HFF-Myc (cell line): ENCODE data around the gene MAML2.

ENCODE experiments used
- DNase-seq: peaks from one replicate; pipeline ENCODE4 v3.0.0-alpha.2; 2011; ENCODE audit warnings: low read depth; ENCODE audit errors: extremely low read depth
- H3K4me3 ChIP-seq: replicated peaks from 2 replicates; pipeline ENCODE4 v1.5.1; 2011; ENCODE audit warnings: low read depth, mild to moderate bottlenecking, control low read depth, low read length
- TF ChIP-seq, protein P1 (sequence below): IDR thresholded peaks from 2 replicates; pipeline ENCODE4 v1.5.1; 2012; ENCODE audit warnings: mild to moderate bottlenecking, low read depth, low read length, control low read depth; ENCODE audit errors: missing control alignments

MAML2 gene

DNA sequence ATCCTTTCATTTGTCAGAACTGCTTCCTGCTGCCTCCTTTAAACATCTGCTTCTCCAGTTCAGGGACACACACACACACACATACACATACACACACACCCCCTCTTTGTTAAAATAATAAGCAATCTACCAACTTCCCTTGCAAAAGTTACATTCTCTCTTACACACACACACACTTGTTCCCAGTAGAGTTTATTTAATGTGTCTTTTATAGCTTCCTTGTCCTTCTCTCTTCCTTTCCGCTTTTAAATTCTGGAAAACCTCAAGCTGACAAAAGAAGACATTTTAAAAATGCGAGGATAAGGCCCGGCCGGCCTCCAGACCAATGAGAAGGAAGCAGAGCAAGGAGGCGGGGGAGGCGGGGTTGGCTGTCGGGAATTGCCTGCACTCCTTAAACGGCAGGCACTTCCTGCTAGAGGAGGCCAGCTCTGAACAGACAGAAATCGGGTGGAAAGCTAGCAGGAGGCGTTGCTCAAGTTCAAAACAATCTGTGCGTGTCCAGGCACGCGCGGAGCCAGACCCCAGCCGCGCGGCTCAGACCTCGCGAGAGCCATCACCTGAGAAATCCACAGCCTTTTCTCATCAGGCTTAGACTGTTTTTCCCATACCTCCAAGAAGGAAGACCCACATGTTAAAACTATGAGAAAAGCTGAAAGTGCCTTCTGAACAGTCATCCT, 99.9 kb downstream of the MAML2 start:
- TF ChIP-seq, protein P1, sequence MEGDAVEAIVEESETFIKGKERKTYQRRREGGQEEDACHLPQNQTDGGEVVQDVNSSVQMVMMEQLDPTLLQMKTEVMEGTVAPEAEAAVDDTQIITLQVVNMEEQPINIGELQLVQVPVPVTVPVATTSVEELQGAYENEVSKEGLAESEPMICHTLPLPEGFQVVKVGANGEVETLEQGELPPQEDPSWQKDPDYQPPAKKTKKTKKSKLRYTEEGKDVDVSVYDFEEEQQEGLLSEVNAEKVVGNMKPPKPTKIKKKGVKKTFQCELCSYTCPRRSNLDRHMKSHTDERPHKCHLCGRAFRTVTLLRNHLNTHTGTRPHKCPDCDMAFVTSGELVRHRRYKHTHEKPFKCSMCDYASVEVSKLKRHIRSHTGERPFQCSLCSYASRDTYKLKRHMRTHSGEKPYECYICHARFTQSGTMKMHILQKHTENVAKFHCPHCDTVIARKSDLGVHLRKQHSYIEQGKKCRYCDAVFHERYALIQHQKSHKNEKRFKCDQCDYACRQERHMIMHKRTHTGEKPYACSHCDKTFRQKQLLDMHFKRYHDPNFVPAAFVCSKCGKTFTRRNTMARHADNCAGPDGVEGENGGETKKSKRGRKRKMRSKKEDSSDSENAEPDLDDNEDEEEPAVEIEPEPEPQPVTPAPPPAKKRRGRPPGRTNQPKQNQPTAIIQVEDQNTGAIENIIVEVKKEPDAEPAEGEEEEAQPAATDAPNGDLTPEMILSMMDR, result no peak
- peak; percentile 93 for DNase-seq
- H3K4me3 ChIP-seq, result peak overlapping the region; percentile 39

DNA sequence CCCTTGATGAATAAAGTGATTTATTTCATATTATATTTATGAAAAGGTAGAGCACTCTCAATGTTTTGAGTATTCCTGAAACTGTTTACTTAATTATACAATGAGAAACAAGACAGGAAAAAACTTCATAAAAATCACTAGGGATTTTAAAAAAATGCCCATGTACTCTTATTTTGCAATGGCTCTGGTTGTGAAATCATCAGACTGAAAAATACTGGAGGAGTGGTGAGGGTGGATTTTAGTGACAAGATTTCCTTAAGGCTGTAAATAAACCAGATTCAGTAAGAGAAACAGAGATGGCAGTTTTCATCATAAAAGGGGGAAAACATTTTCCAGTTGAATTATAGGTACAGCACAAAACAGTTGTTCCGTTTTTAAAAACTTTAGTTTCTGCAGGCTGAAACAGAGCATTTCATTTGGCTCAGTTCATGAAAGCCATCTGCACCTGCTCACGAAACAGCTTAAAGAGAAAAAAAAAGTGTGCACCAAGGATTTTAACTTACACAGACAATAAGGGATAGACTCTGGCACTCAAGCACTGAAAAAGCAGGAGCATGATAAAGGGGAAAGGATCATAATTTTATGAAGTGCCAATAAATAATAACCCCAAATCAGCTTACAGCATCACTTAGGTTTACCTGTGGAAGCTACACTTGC, 100.7 kb downstream of the MAML2 start:
- TF ChIP-seq, protein P1, result no peak
- no peak for DNase-seq
- peak overlapping the region; percentile 39 for H3K4me3 ChIP-seq

DNA sequence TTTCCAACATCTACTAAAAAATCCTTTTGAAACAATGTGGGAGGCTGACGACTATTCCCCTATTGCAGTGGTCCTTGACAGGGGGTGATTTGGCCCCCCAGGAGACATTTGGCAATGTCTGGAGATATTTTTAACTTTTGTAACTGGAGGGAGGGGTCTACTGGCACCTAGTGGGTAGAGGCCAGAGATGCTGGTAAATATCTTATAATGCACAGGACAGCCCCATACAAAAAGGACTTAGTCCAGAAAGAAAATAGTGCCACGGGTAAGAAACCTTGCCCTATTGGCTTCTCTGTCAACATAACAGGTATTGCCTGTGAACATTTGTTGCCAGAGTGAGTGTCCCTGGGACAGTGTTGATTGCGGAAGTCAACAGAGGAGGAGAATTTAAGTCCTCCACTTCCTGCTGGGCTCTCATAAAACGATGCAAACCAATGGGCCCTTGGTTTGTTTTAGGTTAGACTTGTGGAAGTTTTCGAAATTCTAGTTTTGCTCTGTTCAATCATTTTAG, 101.6 kb downstream of the MAML2 start:
- no peak for DNase-seq
- H3K4me3 ChIP-seq, result no peak overlapping the region
- TF ChIP-seq, protein P1, result peak; percentile 26

DNA sequence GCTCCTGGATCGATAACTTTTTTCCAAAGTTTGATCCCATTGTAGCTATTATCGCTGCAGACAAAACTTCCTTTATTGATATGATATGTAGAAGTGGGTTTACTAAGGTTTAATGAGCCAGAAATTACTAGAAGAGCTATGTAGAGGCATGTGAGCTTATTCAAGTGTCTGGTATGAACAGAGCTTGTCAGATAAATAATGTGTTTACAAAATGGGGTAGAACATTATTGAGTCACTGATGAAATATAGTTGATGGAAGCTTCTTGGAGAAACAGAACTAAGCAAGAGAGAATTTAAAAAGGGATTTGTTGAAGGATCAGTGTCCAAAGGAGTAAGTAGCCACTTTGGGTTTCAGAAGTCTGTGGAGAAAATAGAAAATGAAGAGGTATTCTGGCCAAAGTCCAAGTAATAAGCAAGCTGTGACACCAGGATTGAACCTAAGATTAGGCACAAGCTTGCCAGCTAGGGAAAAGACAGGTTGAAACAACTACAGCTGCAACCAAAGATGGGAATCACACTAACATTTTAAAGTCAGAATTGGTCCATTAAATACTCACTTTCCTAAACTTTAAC, 104.3 kb downstream of the MAML2 start:
- H3K4me3 ChIP-seq, result no peak overlapping the region
- no peak for DNase-seq
- TF ChIP-seq, protein P1, result no peak

DNA sequence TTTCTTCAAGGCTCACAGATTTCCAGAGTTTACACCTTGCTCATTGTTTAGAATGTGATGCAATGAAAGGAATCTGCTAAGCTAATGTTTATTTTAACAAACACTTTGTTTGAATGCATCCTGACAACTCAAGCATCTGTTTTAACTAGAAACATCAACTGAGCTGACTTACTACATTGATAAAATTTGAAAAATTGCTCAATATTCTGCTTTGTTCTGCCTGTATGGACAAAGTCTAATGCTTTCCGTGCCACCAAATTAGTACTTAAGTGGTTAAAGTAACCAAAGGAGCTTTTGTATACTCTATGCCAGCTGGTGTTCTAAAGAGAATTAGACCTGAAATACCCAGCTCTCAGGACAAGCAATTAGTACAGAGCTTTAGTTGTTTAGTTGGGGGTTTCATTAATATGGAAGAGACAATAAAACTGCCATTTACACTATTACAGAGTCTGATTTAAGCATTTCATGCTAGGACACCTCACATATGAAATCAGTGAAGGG, 105.2 kb downstream of the MAML2 start:
- TF ChIP-seq, protein P1, result no peak
- DNase-seq, result no peak
- no peak overlapping the region for H3K4me3 ChIP-seq

DNA sequence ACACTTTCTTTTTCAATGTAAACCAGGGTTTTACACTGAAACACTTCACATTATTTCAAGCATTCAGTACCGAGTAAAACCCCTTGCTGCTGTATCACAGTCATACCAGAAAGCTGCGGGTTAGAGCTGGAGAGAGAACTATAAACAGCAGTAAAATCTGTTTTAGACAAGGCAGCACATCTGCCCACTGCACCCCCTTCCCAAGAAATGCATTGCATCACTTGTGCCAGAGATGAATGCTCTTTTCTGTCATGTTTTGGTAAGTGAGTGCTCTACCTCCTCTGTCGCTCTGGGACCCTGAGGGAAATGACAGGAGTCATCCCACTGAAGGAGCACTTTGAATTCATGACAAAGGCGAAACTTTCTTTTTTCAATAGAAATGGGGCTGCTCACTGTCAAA, 107.2 kb downstream of the MAML2 start:
- TF ChIP-seq, protein P1, result no peak
- no peak for DNase-seq
- no peak overlapping the region for H3K4me3 ChIP-seq
